ENCODE measurements around the gene SPATS2L. TPM values are rescaled to one million over a fixed set of nuclear protein-coding genes. Genes with fewer than 3 reads are reported as not detected.

The SPATS2L gene
- total RNA-seq, 1 donor from 2014 or later, result 97.8 TPM

DNA sequence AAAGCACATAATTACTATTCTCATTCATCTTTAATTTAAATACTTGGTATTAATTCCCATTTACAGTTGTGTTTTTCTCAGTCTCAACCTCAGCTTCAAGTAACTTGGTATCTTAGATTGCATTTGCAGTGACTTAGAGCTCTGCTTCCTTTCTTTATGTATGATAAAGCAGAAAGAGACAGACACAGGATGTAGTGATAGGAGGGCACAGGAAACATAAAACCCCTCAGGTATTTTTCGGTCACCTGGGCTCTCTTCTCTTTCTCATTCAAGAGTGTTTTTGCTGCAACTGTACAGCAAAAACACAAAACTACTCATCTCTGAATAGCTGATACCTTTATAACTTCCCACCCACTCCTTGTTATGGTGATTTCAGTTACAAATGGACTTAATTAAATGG lies 120.3 kb downstream of the SPATS2L start:
- no peaks in the 10 kb centered on the region for H3K9me3 Mint-ChIP-seq
- no peak overlapping the region for H3K4me3 Mint-ChIP-seq
- peaks cover 22% of the 10 kb centered on the region for H3K4me1 Mint-ChIP-seq (ENCODE audit: unreplicated experiment)
- no peaks in the 10 kb centered on the region for H3K27me3 Mint-ChIP-seq
- H3K27ac Mint-ChIP-seq, result no peak overlapping the region
- DNase-seq (ENCODE audit: extremely low spot score, unreplicated experiment), result no peak
- H3K36me3 Mint-ChIP-seq, result peaks cover 17% of the 10 kb centered on the region
- TF ChIP-seq, protein P1, sequence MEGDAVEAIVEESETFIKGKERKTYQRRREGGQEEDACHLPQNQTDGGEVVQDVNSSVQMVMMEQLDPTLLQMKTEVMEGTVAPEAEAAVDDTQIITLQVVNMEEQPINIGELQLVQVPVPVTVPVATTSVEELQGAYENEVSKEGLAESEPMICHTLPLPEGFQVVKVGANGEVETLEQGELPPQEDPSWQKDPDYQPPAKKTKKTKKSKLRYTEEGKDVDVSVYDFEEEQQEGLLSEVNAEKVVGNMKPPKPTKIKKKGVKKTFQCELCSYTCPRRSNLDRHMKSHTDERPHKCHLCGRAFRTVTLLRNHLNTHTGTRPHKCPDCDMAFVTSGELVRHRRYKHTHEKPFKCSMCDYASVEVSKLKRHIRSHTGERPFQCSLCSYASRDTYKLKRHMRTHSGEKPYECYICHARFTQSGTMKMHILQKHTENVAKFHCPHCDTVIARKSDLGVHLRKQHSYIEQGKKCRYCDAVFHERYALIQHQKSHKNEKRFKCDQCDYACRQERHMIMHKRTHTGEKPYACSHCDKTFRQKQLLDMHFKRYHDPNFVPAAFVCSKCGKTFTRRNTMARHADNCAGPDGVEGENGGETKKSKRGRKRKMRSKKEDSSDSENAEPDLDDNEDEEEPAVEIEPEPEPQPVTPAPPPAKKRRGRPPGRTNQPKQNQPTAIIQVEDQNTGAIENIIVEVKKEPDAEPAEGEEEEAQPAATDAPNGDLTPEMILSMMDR (conservative IDR thresholded peaks at IDR 0.05), result no peak

DNA sequence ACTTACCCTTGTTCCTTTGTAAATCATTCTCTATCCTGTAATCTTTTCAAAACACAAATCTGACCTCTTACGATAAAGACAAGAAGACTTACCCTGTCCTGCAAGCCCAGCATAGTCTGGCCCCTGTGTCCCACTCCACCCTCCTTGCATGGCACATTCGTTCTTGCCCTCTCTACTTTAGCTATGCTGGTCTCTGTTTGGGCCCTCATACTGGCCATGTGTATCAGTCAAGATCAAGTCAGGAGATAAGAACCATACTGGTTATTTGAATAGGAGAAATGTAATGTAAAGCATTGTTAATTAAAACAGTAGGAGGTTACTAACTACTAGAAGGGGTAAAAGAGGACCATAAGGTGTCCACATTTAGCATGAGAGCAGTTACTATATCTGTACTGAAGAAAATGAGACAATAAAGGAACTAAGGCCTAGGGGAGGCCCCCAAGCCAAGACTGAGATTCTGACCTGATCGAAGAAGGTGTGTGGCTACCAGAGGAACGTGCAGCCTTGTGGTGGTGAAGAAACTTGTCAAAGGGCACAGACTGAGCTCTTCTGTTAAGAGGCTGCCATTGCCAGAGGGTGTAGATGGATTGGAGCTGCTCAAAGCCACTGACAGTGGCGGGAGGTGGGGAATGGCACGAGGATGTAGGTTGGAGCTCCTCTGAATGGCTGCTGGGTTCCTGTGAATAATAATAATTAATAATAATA lies 122.6 kb downstream of the SPATS2L start:
- H3K27ac Mint-ChIP-seq, result no peak overlapping the region
- TF ChIP-seq, protein P1 (conservative IDR thresholded peaks at IDR 0.05), result no peak

GRCh38 chr2:200430017-200430416 lies 123.5 kb downstream of the SPATS2L start:
- H3K4me1 Mint-ChIP-seq (ENCODE audit: unreplicated experiment), result peaks cover 12% of the 10 kb centered on the region
- no peaks in the 10 kb centered on the region for H3K27me3 Mint-ChIP-seq
- TF ChIP-seq, protein P1 (conservative IDR thresholded peaks at IDR 0.05), result no peak
- peaks cover 11% of the 10 kb centered on the region for H3K36me3 Mint-ChIP-seq
- DNase-seq (ENCODE audit: extremely low spot score, unreplicated experiment), result no peak
- no peaks in the 10 kb centered on the region for H3K9me3 Mint-ChIP-seq
- H3K4me3 Mint-ChIP-seq, result no peak overlapping the region
- H3K27ac Mint-ChIP-seq, result no peak overlapping the region

More for the DNA sequence above, 122.6 kb downstream of the SPATS2L start:
- DNase-seq (ENCODE audit: extremely low spot score, unreplicated experiment), result no peak
- H3K27me3 Mint-ChIP-seq, result no peaks in the 10 kb centered on the region
- no peak overlapping the region for H3K4me3 Mint-ChIP-seq
- H3K4me1 Mint-ChIP-seq (ENCODE audit: unreplicated experiment), result peaks cover 12% of the 10 kb centered on the region
- peaks cover 11% of the 10 kb centered on the region for H3K36me3 Mint-ChIP-seq
- H3K9me3 Mint-ChIP-seq, result no peaks in the 10 kb centered on the region

DNA sequence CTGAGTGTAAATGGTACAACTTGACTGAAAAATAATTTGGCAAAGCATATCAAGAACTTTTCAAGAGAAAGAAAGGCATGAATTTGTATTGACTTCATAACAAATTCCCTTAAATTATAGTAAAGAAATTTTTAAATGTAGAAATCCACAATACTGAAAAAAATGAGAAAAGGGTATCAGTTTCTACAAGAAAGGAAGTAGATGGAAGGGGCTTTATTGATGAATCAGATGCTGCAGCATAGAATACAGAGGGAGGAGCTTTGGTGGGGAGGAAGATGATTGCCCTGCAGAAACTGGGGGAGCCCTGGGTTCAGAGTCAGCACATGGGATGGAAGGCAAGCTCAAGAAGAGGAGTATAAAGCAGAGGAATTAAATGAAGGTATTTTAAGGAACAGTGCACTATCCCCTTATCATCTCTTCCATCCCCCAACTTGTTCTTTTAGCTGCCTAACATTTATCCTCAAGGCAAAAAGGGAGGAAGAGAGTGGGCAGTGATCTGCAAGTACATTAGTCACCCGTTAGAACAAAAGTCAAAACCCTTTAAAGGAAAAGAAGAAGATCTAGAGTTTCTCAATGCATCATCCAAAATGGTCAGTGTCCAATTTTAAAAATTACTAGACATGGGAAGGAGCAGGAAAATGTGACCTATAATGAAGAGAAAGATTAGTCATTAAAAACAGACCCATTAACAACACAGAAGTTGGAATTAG lies 125.7 kb downstream of the SPATS2L start:
- H3K27ac Mint-ChIP-seq, result no peak overlapping the region

DNA sequence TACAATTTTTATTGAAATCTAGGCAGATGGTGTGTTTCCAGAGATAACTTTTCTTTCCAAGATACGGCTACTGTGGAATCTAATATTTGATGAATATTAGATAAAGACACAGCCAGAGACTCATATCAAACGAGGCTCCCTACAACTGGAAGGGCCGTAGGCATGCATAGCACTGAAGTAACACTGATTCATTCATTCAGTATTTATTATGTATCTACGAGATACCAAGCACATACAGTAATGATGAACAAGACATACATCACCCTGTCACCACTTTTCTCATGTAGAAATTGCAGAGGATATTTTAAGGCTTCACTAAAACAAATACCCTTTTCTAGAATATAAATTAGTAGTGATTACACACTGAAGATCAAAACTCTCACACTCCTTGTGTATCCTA lies 128.9 kb downstream of the SPATS2L start:
- Mint-ChIP-seq H3K27ac (no peak overlapping the region), H3K4me3 (no peak overlapping the region), H3K9me3 (peaks cover 8% of the 10 kb centered on the region), H3K36me3 (peaks cover 37% of the 10 kb centered on the region), H3K4me1 (ENCODE audit: unreplicated experiment) (no peaks in the 10 kb centered on the region), H3K27me3 (no peaks in the 10 kb centered on the region)
- no peak for DNase-seq (ENCODE audit: extremely low spot score, unreplicated experiment)
- TF ChIP-seq, protein P1 (conservative IDR thresholded peaks at IDR 0.05), result no peak

More for the DNA sequence above, 125.7 kb downstream of the SPATS2L start:
- H3K9me3 Mint-ChIP-seq, result peaks cover 8% of the 10 kb centered on the region
- H3K4me1 Mint-ChIP-seq (ENCODE audit: unreplicated experiment), result peaks cover 4% of the 10 kb centered on the region
- no peak for DNase-seq (ENCODE audit: extremely low spot score, unreplicated experiment)
- H3K27me3 Mint-ChIP-seq, result no peaks in the 10 kb centered on the region
- TF ChIP-seq, protein P1 (conservative IDR thresholded peaks at IDR 0.05), result no peak
- H3K4me3 Mint-ChIP-seq, result no peak overlapping the region
- peaks cover 18% of the 10 kb centered on the region for H3K36me3 Mint-ChIP-seq
